ENCODE results near the gene ZBTB7B. TPM values are rescaled to one million over a fixed set of nuclear protein-coding genes. Genes with fewer than 3 reads are reported as not detected.

ZBTB7B gene
- total and polyA plus RNA-seq, 9 of the 15 experiments (the other 6 are each of a cell fraction or from before 2014, with no cell fraction given): 0.04 to 46.5 (median 15.2) TPM

DNA sequence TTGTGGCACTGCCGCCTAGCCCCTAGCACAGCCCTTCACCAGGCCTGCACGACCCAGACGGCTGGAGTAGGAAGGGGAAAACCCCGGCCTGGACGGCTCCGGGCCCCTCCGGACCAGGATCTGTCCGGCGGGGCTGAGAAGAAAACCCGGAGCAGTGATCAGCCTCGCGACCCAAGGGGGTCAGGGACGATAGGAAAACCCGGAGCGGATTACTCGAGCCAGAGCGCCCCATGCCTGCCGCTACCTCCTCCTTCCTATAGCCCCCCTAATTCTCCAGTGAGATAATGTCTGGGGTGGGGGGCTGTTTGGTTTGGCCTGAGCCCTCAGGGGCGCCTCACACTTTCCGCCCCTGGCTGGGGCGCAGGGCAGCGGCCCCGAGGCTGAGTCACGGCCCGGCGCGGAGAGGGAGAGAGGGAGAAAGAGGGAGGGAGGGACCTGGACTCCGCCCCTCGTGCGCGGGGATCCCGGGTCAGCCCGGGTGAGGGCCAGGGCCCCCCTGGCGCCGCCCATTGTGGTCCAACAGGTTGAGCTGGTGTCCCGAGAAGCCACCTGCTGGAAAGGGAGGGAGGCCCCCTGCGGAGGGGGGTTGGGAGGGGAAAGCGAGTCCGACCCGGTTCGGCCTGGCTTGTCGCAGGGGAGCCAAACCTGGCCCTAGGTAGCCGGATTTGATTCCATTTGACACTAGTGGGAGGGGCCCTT is 1.7 kb upstream of the ZBTB7B start (continued):
- TF ChIP-seq, protein P1, sequence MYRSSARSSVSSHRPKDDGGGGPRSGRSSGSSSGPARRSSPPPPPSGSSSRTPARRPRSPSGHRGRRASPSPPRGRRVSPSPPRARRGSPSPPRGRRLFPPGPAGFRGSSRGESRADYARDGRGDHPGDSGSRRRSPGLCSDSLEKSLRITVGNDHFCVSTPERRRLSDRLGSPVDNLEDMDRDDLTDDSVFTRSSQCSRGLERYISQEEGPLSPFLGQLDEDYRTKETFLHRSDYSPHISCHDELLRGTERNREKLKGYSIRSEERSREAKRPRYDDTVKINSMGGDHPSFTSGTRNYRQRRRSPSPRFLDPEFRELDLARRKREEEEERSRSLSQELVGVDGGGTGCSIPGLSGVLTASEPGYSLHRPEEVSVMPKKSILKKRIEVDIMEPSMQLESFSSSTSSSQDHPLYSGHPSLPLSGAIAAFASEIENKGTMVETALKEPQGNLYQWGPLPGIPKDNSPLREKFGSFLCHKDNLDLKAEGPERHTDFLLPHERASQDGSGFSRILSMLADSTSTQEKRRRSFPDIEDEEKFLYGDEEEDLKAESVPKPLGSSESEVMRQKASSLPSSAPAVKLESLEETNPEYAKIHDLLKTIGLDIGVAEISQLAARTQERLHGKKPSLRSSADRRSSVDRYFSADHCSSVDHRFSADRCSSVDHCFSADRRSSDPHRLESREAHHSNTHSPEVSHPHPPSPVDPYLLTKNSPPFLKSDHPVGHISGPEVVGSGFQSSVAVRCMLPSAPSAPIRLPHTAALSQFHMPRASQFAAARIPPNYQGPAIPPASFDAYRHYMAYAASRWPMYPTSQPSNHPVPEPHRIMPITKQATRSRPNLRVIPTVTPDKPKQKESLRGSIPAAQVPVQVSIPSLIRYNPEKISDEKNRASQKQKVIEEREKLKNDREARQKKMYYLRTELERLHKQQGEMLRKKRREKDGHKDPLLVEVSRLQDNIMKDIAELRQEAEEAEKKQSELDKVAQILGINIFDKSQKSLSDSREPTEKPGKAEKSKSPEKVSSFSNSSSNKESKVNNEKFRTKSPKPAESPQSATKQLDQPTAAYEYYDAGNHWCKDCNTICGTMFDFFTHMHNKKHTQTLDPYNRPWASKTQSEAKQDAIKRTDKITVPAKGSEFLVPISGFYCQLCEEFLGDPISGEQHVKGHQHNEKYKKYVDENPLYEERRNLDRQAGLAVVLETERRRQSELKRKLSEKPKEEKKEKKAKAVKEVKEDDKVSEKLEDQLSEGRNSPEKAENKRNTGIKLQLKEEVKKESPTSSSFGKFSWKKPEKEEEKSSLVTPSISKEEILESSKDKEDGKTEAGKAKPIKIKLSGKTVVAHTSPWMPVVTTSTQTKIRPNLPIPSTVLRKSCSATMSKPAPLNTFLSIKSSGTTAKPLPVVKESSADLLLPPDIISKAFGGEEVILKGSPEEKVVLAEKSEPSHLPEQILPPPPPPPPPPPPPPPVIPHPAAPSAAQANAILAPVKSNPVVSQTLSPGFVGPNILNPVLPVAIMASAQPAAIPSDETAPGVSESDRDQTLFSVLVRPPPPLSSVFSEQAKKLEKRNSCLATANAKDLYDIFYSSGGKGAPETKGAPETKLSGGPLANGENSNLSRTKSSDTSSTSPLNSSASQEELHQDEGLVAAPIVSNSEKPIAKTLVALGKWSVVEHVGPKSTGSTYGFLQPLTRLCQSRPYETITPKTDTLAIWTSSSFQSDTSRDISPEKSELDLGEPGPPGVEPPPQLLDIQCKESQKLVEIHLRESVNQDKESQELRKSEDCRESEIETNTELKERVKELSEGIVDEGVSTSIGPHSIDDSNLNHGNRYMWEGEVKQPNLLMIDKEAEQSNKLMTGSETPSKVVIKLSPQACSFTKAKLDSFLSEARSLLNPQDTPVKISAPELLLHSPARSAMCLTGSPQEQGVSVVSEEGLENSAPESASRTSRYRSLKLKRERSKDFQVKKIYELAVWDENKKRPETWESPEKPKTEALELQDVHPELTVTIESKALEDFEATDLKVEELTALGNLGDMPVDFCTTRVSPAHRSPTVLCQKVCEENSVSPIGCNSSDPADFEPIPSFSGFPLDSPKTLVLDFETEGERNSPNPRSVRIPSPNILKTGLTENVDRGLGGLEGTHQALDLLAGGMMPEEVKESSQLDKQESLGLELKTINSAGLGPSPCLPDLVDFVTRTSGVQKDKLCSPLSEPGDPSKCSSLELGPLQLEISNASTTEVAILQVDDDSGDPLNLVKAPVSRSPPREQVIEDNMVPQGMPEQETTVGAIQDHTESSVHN (IDR thresholded peaks at IDR 0.05; ENCODE audit: borderline replicate concordance in 1 of 2, low read depth in 1 of 2): 0 out of 4 replicates have a peak, but pooled peaks of 1 of the 2 experiments have one; percentile 27
- TF ChIP-seq ETV1 (tag; conservative IDR thresholded peaks at IDR 0.05; ENCODE audit: low read depth) (peak; percentile 72), RBM39 (optimal IDR thresholded peaks at IDR 0.05; ENCODE audit: low read depth, low read length) (peak; percentile 91), CHD1 (IDR thresholded peaks at IDR 0.05; ENCODE audit: low read length) (no peak), TCF7 (IDR thresholded peaks at IDR 0.05; ENCODE audit: borderline replicate concordance) (peak; percentile 43; the same call in 1 of the 2 replicates), ZC3H4 (CRISPR knock-in tag; IDR thresholded peaks at IDR 0.05; ENCODE audit: borderline replicate concordance) (no peak), POU5F1 (IDR thresholded peaks at IDR 0.05; ENCODE audit: borderline replicate concordance, low read depth, low read length, partially characterized antibody) (no peak), SMARCC2 (IDR thresholded peaks at IDR 0.05; ENCODE audit: low read depth) (peak; percentile 83; the same call in 1 of the 2 replicates), TOE1 (IDR thresholded peaks at IDR 0.05; ENCODE audit: borderline replicate concordance) (peak; percentile 98), TOE1 (CRISPR knock-in tag; IDR thresholded peaks at IDR 0.05; ENCODE audit: borderline replicate concordance, low read depth) (0 out of 2 replicates have a peak, but pooled peaks have one; percentile 25)
- TF ChIP-seq, protein P2, sequence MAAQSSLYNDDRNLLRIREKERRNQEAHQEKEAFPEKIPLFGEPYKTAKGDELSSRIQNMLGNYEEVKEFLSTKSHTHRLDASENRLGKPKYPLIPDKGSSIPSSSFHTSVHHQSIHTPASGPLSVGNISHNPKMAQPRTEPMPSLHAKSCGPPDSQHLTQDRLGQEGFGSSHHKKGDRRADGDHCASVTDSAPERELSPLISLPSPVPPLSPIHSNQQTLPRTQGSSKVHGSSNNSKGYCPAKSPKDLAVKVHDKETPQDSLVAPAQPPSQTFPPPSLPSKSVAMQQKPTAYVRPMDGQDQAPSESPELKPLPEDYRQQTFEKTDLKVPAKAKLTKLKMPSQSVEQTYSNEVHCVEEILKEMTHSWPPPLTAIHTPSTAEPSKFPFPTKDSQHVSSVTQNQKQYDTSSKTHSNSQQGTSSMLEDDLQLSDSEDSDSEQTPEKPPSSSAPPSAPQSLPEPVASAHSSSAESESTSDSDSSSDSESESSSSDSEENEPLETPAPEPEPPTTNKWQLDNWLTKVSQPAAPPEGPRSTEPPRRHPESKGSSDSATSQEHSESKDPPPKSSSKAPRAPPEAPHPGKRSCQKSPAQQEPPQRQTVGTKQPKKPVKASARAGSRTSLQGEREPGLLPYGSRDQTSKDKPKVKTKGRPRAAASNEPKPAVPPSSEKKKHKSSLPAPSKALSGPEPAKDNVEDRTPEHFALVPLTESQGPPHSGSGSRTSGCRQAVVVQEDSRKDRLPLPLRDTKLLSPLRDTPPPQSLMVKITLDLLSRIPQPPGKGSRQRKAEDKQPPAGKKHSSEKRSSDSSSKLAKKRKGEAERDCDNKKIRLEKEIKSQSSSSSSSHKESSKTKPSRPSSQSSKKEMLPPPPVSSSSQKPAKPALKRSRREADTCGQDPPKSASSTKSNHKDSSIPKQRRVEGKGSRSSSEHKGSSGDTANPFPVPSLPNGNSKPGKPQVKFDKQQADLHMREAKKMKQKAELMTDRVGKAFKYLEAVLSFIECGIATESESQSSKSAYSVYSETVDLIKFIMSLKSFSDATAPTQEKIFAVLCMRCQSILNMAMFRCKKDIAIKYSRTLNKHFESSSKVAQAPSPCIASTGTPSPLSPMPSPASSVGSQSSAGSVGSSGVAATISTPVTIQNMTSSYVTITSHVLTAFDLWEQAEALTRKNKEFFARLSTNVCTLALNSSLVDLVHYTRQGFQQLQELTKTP (IDR thresholded peaks at IDR 0.05; ENCODE audit: low read depth in 1 of 2, partially characterized antibody in 2 of 2): peak; percentile 43 to 86
- TF ChIP-seq, protein P3, sequence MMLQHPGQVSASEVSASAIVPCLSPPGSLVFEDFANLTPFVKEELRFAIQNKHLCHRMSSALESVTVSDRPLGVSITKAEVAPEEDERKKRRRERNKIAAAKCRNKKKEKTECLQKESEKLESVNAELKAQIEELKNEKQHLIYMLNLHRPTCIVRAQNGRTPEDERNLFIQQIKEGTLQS (IDR thresholded peaks at IDR 0.05): peak; percentile 95
- TF ChIP-seq, protein P3 (CRISPR knock-in tag; conservative IDR thresholded peaks at IDR 0.05): peak; percentile 81; the same call in 1 of the 2 replicates

Measured in K562 (cell line).